GM23248 (cell line): Measurements from ENCODE around the gene IPO13.

Experiments
- EZH2 ChIP-seq: fragments of 200-600 bp; sonication (generic); IDR thresholded peaks from 2 replicates; pipeline ENCODE4 v1.6.1; 2018; ENCODE audit warnings: antibody characterized with exemption, mild to moderate bottlenecking; ENCODE audit not compliant: insufficient read depth, poor library complexity, severe bottlenecking
- EZH2phosphoT487 ChIP-seq: fragments of 200-600 bp; sonication (generic); IDR thresholded peaks from 2 replicates; pipeline ENCODE4 v1.6.1; 2018; ENCODE audit warnings: antibody characterized with exemption, moderate library complexity, mild to moderate bottlenecking, low read depth; ENCODE audit not compliant: insufficient read depth

- no peak for TF ChIP-seq EZH2phosphoT487
- no peak for TF ChIP-seq EZH2
Measured at GRCh38 chr1:43986712-43987111, 40.0 kb downstream of the IPO13 start.
